A549 treated with AZD9567 at 1 μM for 4 hours (cell line): ENCODE data around the gene CAPZB. TPM values are rescaled to one million over a fixed set of nuclear protein-coding genes. Genes with fewer than 3 reads are reported as not detected.

Experiments used
- total RNA-seq: library from RNA; stranded (reverse); fragments of 200-300 nt; extraction: Qiagen RNA extraction; gene quantifications from 5 replicates; pipeline ENCODE4 v1.2.3, GENCODE V29; 2022; ENCODE audit not compliant: insufficient read depth

The CAPZB gene
- 224 to 235 TPM (median 229 TPM) in 5 replicates for total RNA-seq

DNA sequence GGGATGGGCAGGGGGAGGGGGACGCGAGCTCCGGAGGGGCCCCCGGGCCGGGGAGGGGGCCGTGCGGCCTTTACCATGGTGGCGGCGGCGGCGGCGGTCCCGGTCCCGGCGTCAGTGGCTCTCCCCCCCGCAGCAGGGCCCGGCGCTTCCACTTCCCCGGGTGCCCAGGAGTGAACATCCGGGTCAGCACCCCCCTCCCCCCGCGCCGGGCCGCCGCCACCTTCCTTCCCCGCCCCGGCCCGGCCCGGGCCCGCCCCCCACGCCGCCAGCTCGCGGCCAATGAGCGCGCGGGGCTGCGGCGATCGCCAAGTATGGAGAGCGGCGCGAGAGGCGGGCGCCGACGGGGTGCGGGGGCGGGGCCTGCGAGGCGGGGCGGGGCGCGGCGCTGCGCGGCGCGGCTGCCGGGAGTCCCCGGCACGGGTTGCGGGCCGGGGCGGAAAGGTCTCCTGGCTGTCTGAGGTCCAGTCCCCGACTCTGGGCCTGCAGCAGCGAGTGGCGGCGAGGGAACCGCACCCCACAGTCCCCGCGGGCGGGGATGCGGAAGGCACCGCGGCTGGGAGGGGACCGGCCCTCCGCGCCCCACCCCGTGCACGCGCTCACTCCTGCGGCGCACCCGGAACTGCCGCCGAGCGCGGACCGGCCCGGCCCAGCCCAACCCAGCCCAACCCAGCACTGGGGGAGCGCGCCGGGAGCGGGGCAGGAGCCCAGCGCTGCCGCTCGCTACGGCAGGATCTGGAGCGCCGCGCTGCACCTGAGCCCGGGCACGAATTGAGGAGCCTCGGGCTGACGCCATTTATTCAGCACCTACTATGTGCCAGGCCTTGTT, at the start of gene CAPZB:
Gene CAPZB (minus strand): TSS at position 178 of the 826 bp plus-strand sequence. CDS start 101 bp downstream, at position 77.

GRCh38 chr1:19311931-19312781, 173.2 kb downstream of the CAPZB start, which contains the start of the genes AKR7A2 and SLC66A1:
Gene AKR7A2, minus strand, starts transcription at chr1:19312144. Its CDS starts 20 bp downstream, at chr1:19312124.
Gene SLC66A1, plus strand, starts transcription at chr1:19312326. Its CDS starts 5,352 bp downstream, at chr1:19317678.

Other genes starting within 250 kb of the CAPZB start
- gene EMC1, start 234.0 kb downstream of the CAPZB start, total RNA-seq: 28.1 to 37.2 TPM (median 34.3 TPM) in 5 replicates
- 64.0 to 71.9 TPM (median 65.1 TPM) in 5 replicates for gene MRTO4, start 233.7 kb downstream of the CAPZB start, total RNA-seq
- gene AKR7A3, start 196.8 kb downstream of the CAPZB start, total RNA-seq: 0.13 to 0.23 TPM (median 0.18 TPM) in 4 of 5 replicates, not detected in the other
- 34.3 to 55.3 TPM (median 53.7 TPM) in 5 replicates for gene AKR7A2, start 173.4 kb downstream of the CAPZB start, total RNA-seq
- gene SLC66A1, start 173.2 kb downstream of the CAPZB start, total RNA-seq: 14.9 to 24.6 TPM (median 23.0 TPM) in 5 replicates
- gene NBL1, start 158.8 kb upstream of the CAPZB start, total RNA-seq: 21.9 to 49.7 TPM (median 41.4 TPM) in 5 replicates
- 0.15 to 0.17 TPM (median 0.16 TPM) in 4 of 5 replicates, not detected in the other for gene HTR6, start 179.3 kb upstream of the CAPZB start, total RNA-seq